ENCODE results near the gene HACE1.

The HACE1 gene

GRCh38 chr6:104686550-104687175, 173.1 kb downstream of the HACE1 start:
- DNase-seq, result no peak

GRCh38 chr6:104685871-104686549, 173.7 kb downstream of the HACE1 start:
- DNase-seq, result no peak

- no peak for DNase-seq
Observed at GRCh38 chr6:104684911-104685415, 174.8 kb downstream of the HACE1 start.

- DNase-seq, result no peak
Observed at GRCh38 chr6:104683809-104684208, 175.9 kb downstream of the HACE1 start.

- peak; percentile 92 for DNase-seq
Observed at GRCh38 chr6:104682722-104683643, 176.7 kb downstream of the HACE1 start.

- no peak for DNase-seq
Observed at GRCh38 chr6:104680539-104680938, 179.2 kb downstream of the HACE1 start.

- no peak for DNase-seq
Observed at GRCh38 chr6:104679971-104680370, 179.7 kb downstream of the HACE1 start.

All from OCI-M1 (cell line).